ENCODE results near the gene CACNA1S.

CACNA1S gene

DNA sequence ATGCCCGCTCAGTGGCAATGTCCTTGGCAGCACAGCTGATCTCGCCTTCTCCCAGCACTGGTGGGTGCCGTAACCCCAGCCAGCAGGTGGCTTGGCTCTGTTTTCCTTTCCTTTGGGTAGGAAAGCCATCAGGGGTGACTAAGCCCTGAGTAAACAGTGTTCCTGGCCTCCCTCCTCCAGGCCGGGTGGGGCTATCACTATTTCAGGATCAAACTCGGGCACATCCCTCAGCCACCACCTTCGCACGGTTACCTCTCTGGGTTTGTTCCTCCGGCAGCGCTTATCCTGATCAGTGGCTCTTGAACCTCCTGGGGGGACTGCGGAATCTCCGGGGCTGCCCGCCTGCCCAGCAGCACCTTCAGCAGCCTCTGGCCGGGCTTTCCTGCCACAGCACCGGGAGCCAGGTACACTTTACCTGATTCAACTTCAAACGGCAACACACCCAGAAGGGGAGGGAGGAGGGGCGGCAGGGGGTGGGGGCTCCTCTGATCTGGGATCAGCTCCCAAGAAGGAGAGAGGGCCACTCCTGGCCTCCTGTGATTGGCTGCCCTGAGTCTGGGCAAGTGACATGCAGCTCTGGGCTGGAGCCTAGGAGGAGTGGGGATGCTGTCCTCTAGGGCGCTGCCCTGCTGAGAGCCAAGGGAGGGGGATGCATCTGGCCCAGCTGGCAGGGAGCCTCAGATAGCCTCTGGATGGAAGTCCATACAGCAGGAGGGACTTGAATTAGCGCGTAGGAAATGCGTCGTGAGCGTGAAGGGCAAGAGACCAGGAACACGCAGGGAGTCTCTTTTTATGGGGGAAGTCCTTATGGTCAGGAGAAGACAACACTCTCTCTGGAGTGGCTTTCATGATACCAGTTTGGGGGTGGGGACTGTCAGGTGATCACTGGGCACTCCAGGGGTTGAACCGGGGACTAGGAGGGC, 14.9 kb upstream of the CACNA1S start, which contains the start of gene ASCL5:
Gene ASCL5 (minus strand): TSS at position 353 of the 923 bp plus-strand sequence. CDS start 11,812 bp downstream, outside the sequence.
- TF ChIP-seq, protein P1, sequence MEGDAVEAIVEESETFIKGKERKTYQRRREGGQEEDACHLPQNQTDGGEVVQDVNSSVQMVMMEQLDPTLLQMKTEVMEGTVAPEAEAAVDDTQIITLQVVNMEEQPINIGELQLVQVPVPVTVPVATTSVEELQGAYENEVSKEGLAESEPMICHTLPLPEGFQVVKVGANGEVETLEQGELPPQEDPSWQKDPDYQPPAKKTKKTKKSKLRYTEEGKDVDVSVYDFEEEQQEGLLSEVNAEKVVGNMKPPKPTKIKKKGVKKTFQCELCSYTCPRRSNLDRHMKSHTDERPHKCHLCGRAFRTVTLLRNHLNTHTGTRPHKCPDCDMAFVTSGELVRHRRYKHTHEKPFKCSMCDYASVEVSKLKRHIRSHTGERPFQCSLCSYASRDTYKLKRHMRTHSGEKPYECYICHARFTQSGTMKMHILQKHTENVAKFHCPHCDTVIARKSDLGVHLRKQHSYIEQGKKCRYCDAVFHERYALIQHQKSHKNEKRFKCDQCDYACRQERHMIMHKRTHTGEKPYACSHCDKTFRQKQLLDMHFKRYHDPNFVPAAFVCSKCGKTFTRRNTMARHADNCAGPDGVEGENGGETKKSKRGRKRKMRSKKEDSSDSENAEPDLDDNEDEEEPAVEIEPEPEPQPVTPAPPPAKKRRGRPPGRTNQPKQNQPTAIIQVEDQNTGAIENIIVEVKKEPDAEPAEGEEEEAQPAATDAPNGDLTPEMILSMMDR (IDR thresholded peaks at IDR 0.05; ENCODE audit: borderline replicate concordance, insufficient read depth, low read depth, low read length): no peak
- H3K4me3 ChIP-seq (ENCODE audit: low read depth, low read length): no peak within 1 kb of the TSS

DNA sequence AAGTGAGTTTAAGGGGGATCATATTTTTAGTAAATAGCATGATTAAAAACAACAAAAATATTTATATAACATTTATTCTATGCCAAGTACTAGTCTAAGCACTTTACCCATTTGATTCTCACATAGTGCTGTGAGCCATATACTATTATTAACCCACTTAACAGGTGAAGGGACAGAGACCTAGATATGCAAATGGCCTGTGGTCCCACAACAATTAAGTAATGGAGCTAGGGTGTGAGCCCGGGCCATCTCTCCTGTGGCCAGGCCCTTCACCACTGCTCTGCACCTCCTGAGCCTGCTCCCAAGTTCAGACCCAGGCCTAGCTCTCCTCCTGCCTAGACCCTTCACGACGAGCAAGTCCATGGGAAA, 14.2 kb upstream of the CACNA1S start:
- TF ChIP-seq, protein P1 (IDR thresholded peaks at IDR 0.05; ENCODE audit: borderline replicate concordance, insufficient read depth, low read depth, low read length): no peak
- no peak overlapping the region for H3K4me3 ChIP-seq (ENCODE audit: low read depth, low read length)

DNA sequence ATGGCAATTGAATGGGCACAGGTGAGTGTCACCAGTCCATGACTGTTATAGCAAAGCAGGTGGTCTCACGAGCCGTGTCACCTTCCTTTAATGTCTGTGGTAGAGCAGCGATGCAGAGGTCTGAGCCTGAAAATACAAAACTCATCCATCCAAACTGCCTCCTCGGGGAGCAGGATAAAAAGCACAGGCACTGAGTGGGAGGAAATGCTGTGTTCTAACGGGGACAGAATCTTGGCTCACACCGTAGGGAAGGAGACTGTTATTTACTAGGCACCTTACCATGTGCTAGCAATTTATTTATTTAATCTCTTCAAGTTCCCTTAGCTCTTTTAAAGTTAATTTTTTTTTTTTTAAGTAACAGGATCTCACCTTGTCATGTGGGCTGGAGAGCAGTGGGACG, 13.6 kb upstream of the CACNA1S start:
- no peak overlapping the region for H3K4me3 ChIP-seq (ENCODE audit: low read depth, low read length)
- TF ChIP-seq, protein P1 (IDR thresholded peaks at IDR 0.05; ENCODE audit: borderline replicate concordance, insufficient read depth, low read depth, low read length): no peak

DNA sequence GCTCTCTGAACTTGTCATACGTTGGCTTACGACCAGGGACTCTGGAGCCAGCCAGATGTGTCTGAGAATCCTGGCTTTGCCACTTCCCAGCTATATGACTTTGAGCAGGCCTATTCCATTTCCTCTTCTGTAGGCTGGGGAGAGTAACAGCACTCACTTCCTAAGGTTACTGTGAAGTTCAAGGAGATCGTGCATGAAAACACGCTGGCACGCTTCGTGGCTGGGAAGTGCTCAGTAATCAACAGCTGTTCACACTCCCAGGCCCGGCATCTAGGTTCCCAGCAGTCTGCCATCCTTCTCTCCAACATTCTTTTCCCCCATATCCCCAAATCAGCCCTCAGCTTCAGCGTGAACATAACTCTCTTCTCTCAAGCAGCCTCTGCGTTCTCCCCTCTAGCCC, 12.8 kb upstream of the CACNA1S start:
- H3K4me3 ChIP-seq (ENCODE audit: low read depth, low read length): no peak overlapping the region
- TF ChIP-seq, protein P1 (IDR thresholded peaks at IDR 0.05; ENCODE audit: borderline replicate concordance, insufficient read depth, low read depth, low read length): no peak

DNA sequence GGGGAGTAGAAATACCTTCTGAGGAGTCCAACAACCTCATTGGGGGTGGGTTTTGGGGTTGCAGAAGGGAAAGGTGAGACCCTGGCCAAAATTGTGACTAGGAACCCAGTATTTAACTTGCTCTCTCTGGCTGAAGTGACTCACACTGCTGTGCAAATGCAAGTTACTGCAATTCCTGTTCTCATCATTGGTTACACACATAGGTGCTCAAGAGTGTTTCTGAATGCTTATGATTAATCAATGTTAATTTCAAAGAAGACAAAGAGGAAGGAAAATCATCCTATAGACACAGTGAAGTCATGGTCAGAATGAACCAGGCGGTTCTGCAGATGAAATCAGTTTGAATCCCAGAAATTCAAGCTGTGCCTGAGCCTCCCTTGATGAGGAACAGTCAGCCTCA, 11.6 kb upstream of the CACNA1S start:
- TF ChIP-seq, protein P1 (IDR thresholded peaks at IDR 0.05; ENCODE audit: borderline replicate concordance, insufficient read depth, low read depth, low read length): no peak
- H3K4me3 ChIP-seq (ENCODE audit: low read depth, low read length): no peak overlapping the region

DNA sequence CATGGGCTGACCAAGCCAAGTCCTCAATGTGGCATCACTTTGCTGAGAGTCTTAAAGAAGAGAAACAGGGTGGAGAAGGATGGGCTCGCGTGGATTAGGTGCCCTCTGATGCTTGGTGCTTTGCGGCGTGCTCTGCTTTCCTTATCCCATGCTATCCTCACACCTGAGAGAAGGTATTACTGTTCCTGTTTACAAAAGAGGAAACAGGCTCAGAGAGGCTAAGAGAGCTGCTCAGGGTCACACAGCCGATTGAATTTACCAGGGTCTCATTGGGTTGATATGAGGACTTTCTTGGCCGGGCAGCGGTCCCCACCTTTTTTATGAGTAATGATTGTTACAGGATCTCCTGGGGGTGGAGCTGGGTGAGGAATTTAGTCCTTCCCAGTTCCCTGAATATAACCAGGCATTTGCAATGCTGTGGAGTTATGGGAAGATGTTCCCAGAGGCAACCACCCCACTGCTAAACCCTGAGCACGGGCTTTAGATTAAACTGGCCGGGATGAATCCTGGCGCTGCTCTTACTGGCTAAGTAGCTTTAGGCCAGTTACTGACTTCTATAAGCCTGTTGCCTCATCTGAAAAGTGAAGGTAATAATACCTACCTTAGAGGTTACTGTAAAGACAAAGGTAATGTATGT, 10.2 kb upstream of the CACNA1S start:
- TF ChIP-seq, protein P1 (IDR thresholded peaks at IDR 0.05; ENCODE audit: borderline replicate concordance, insufficient read depth, low read depth, low read length): no peak
- H3K4me3 ChIP-seq (ENCODE audit: low read depth, low read length): no peak overlapping the region

Measured in GM12875 (cell line).